ENCODE data around the gene TEAD3. TPM values are rescaled to one million over a fixed set of nuclear protein-coding genes. Genes with fewer than 3 reads are reported as not detected.
"Not testable (repeated sequence)": the region's sequence is repeated elsewhere in the genome, so short reads cannot be mapped to it uniquely, and the experiment has no call there.

Gene TEAD3
- total RNA-seq, 2 experiments from 2014 or later = 0.07 to 0.12 TPM

DNA sequence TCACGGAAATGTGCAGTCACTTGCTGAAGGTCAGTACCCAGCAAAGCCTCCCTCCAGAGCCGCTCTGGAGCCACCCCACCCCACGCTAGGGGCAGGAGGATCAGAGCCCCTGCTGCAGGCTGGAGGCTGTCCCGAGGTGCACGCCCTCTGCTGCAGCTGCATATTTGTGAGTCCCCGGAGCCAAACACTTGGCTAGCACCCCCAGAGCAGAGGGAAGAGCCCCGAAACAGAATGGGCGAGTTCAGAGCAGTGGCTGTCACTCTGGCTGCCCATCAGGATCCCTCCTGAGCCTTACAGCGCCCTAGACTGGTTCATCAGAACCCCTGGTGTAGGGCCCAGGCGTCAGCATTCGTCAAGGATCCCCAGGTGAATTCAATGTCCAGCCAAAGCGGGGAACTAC lies 25.3 kb upstream of the TEAD3 start:
- H3K4me3 Mint-ChIP-seq = no peak overlapping the region
- CTCF ChIA-PET = interaction anchor here (0.5 to 3.0 kb wide), 20 partner anchors 11 to 840 kb away, joined by 3 to 16 read pairs (median 3); partner anchors contain the start of gene ARMC12
- peaks cover 2% of the 10 kb centered on the region for H3K27me3 Mint-ChIP-seq
- no peaks in the 10 kb centered on the region for H3K9me3 Mint-ChIP-seq
- peak overlapping the region; percentile 86 for H3K27ac Mint-ChIP-seq
- POLR2A ChIA-PET = no interaction called here
- peaks cover 29% of the 10 kb centered on the region for H3K4me1 Mint-ChIP-seq
- no peaks in the 10 kb centered on the region for H3K36me3 Mint-ChIP-seq (ENCODE audit: low read depth)
- DNase-seq = no peak

DNA sequence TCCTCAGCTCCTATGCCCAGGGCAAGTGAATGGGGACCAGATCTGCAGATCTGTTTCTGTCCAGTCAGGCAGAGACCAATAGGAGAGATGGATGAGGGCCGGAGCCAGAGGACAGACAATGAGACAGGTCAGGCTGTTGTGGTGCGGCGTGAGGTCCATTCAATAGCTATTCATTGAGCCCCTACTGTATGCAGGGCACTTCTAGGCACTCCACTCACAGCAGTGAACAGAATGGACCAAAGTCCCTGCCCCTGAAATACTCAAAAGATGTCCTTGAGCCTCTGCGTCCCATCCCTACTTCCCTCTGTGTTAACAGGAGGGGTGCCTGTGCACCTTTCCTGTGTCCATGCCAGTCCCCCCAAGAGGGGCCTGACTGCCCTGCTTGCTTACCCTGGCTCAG lies 24.4 kb upstream of the TEAD3 start:
- POLR2A ChIA-PET = no interaction called here

DNA sequence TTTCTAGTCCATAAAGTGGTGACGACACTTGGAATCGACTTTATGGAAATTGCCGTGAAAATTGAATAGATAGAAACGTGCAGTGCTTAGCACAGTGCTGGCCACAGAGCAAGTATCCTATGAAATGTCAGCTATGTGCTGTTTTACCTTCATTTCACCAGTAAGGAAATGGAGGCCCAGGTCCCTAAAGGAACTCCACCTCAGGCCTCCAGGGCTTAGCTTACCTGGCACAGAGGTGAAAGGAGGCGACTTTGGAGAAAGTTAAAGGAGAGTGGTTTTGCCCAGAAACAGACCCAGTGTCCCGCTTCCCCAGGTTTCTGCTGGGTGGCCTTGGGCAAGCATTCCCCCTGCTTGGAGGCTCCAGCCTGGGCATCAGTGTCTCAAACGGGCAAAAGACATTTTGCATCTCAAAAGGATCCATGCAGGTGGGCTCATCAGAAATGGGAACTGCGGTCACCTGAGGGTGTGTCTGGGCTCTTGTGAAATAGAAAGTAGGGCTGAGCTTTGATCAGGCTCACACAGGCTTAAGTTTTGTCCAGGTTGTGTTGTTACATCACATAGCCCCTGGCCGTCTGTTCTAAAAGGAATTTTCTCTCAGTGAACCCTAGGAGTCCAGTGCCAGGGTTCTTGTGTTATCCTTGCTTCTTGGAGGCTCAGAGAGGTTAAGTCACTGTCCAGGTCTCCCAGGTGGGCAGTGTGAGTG lies 22.6 kb upstream of the TEAD3 start:
- no peaks in the 10 kb centered on the region for H3K36me3 Mint-ChIP-seq (ENCODE audit: low read depth)
- no peaks in the 10 kb centered on the region for H3K9me3 Mint-ChIP-seq
- peaks cover 29% of the 10 kb centered on the region for H3K4me1 Mint-ChIP-seq
- no peak overlapping the region for H3K27ac Mint-ChIP-seq
- no peaks in the 10 kb centered on the region for H3K27me3 Mint-ChIP-seq
- CTCF ChIA-PET = interaction anchor here (1.2 to 1.6 kb wide), 2 partner anchors 33 kb away, joined by 3 to 8 read pairs; no protein-coding TSS in a partner anchor
- POLR2A ChIA-PET = no interaction called here
- no peak for DNase-seq
- no peak overlapping the region for H3K4me3 Mint-ChIP-seq

More for the DNA sequence above, 24.4 kb upstream of the TEAD3 start:
- no peak for DNase-seq
- no peaks in the 10 kb centered on the region for H3K36me3 Mint-ChIP-seq (ENCODE audit: low read depth)
- CTCF ChIA-PET = interaction anchor here (0.6 to 2.5 kb wide), 7 partner anchors 12 to 262 kb away, joined by 3 to 11 read pairs (median 3); partner anchors contain the start of gene ARMC12
- H3K27me3 Mint-ChIP-seq = no peaks in the 10 kb centered on the region
- H3K4me1 Mint-ChIP-seq = peaks cover 32% of the 10 kb centered on the region
- no peak overlapping the region for H3K4me3 Mint-ChIP-seq
- H3K9me3 Mint-ChIP-seq = no peaks in the 10 kb centered on the region
- H3K27ac Mint-ChIP-seq = peak overlapping the region; percentile 86

DNA sequence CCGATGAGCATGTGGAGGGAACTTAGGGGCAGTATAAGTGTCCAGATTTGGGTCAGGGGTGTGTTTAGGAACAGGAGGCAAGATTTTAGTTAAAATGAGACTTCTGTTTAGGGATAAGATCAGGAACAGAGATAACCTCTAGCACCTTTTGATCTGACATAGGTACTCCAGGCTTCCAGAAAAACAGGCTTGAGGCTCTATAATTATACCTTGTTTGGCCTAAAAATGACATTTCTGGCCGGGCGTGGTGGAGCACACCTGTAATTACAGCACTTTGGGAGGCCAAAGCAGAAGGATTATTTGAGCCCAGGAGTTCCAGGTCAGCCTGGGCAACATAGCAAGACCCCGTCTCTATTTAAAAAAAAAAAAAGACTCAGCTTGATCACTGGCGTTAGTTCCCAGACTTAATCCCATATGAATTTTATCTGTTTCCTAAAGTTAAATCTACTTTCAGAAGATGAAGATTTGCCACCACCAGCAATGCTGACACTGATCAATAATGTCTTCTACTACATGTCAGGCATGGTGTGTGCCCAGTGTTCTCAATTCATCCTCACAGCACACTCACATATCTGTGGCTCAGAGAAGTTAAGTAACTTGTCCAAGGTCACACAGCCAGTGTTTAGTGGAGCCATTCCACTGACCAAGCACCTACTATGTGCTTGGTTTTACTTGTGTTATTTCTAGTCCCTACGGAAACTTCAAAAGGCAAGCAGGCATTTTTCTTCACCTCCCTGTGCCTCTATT lies 21.9 kb upstream of the TEAD3 start:
- ChIA-PET POLR2A (no interaction called here), CTCF (interaction anchor here (0.7 to 1.2 kb wide), 2 partner anchors 13 to 34 kb away, joined by 3 read pairs; no protein-coding TSS in a partner anchor)

DNA sequence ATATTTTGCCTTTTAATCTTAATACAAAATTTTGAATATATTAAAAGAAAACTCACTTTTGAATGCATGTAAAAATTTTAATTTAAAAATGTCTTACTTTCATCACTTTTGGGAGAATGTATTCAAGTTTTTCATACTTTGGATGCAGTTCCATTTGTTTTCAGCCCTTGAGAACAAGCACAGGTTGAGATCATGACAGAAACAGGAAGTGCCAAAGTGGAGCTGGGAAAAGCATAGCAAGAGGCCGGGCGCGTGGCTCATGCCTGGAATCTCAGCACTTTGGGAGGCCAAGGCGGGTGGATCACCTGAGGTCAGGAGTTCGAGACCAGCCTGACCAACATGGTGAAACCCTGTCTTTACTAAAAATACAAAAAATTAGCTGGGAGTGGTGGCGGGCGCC lies 21.1 kb upstream of the TEAD3 start:
- H3K4me3 Mint-ChIP-seq; H3K27ac Mint-ChIP-seq; H3K27me3 Mint-ChIP-seq; POLR2A ChIA-PET; H3K9me3 Mint-ChIP-seq; DNase-seq; H3K36me3 Mint-ChIP-seq (ENCODE audit: low read depth): not testable (repeated sequence)
- peaks cover 16% of the 10 kb centered on the region for H3K4me1 Mint-ChIP-seq
- CTCF ChIA-PET = interaction anchor here (0.7 to 1.6 kb wide), 2 partner anchors 12 to 34 kb away, joined by 3 to 4 read pairs; no protein-coding TSS in a partner anchor

More for the DNA sequence above, 21.9 kb upstream of the TEAD3 start:
- Mint-ChIP-seq H3K27me3 (peaks cover 5% of the 10 kb centered on the region), H3K4me1 (peaks cover 24% of the 10 kb centered on the region), H3K9me3 (no peaks in the 10 kb centered on the region), H3K36me3 (ENCODE audit: low read depth) (no peaks in the 10 kb centered on the region), H3K27ac (no peak overlapping the region), H3K4me3 (no peak overlapping the region)
- no peak for DNase-seq

- Mint-ChIP-seq H3K9me3 (no peaks in the 10 kb centered on the region), H3K4me3 (no peak overlapping the region), H3K36me3 (ENCODE audit: low read depth) (no peaks in the 10 kb centered on the region), H3K4me1 (peaks cover 3% of the 10 kb centered on the region), H3K27me3 (peaks cover 10% of the 10 kb centered on the region), H3K27ac (no peak overlapping the region)
- ChIA-PET CTCF (interaction anchor here (0.6 to 1.6 kb wide), 3 partner anchors 20 to 35 kb away, joined by 3 to 4 read pairs (median 3); no protein-coding TSS in a partner anchor), POLR2A (no interaction called here)
- no peak for DNase-seq
Observed at GRCh38 chr6:35516712-35517111, 19.8 kb upstream of the TEAD3 start.

DNA sequence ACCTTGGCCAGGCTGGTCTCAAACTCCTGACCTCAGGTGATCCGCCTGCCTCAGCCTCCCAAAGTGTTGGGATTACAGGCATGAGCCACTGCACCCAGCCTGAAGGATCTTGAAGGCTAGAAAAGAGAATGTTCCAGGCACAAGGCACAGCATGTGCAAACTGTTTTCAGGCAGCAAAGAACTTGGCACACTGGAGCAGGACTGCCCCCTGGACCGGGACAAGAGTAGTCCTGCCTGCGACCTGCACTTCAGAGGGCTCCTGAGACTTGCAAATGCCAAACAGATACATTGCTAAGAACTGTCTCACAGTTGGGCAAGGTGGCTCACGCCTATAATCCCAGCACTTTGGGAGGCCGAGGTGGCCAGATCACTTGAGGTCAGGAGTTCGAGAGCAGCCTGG lies 19.1 kb upstream of the TEAD3 start:
- H3K36me3 Mint-ChIP-seq (ENCODE audit: low read depth); DNase-seq; H3K4me3 Mint-ChIP-seq; H3K27ac Mint-ChIP-seq; H3K9me3 Mint-ChIP-seq; H3K4me1 Mint-ChIP-seq; POLR2A ChIA-PET: not testable (repeated sequence)
- CTCF ChIA-PET = interaction anchor here (0.6 kb wide), 1 partner anchor 237 kb away, joined by 3 read pairs; no protein-coding TSS in a partner anchor
- peaks cover 16% of the 10 kb centered on the region for H3K27me3 Mint-ChIP-seq

- H3K27me3 Mint-ChIP-seq = peaks cover 23% of the 10 kb centered on the region
- CTCF ChIA-PET = interaction anchor here (0.6 to 1.2 kb wide), 2 partner anchors 9 to 27 kb away, joined by 3 to 5 read pairs; no protein-coding TSS in a partner anchor
- no peaks in the 10 kb centered on the region for H3K9me3 Mint-ChIP-seq
- no peaks in the 10 kb centered on the region for H3K36me3 Mint-ChIP-seq (ENCODE audit: low read depth)
- POLR2A ChIA-PET = no interaction called here
- H3K4me3 Mint-ChIP-seq = no peak overlapping the region
- no peak overlapping the region for H3K27ac Mint-ChIP-seq
- no peak for DNase-seq
- H3K4me1 Mint-ChIP-seq = peaks cover 3% of the 10 kb centered on the region
Observed at GRCh38 chr6:35514587-35514986, 17.7 kb upstream of the TEAD3 start.

DNA sequence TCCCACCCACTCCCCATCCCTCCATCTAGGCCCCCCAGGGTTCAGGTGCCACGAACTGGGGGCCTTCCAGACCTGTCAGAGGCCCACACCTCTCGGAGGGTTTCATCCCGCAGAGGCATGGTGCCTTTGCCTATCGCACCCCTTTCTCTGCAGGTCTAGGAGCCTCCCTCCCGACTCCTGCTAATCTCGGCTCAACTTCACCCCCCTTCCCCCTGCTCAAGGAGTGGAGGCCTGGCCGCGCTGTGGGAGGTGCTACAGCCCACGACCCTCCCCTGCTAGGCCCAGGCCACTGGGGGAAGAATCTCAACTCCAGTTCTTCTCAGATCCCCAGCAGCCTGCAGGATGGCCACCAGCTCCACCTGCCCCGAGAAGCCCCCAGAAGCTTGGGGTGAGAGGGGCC lies 15.9 kb upstream of the TEAD3 start, which contains the start of gene TULP1:
Gene TULP1 (minus strand): TSS at position 157 of the 400 bp plus-strand sequence. CDS start 38 bp downstream, at position 119.
- CTCF ChIA-PET = interaction anchor here (0.9 kb wide), 1 partner anchor 15 kb away, joined by 4 read pairs; no protein-coding TSS in a partner anchor

GRCh38 chr6:35512006-35512405 lies 15.1 kb upstream of the TEAD3 start:
- ChIA-PET CTCF (interaction anchor here (1.2 to 2.1 kb wide), 2 partner anchors 11 to 309 kb away, joined by 3 to 6 read pairs; no protein-coding TSS in a partner anchor), POLR2A (no interaction called here)
- Mint-ChIP-seq H3K36me3 (ENCODE audit: low read depth) (no peaks in the 10 kb centered on the region), H3K4me3 (no peak overlapping the region), H3K27me3 (peaks cover 36% of the 10 kb centered on the region), H3K4me1 (peaks cover 3% of the 10 kb centered on the region), H3K27ac (no peak overlapping the region), H3K9me3 (no peaks in the 10 kb centered on the region)
- no peak for DNase-seq

More for the DNA sequence above, 15.9 kb upstream of the TEAD3 start, which contains the start of gene TULP1:
- H3K4me3 Mint-ChIP-seq = no peak within 1 kb of the TSS
- DNase-seq = no peak
- H3K9me3 Mint-ChIP-seq = no peaks in the 10 kb centered on the region
- no peaks in the 10 kb centered on the region for H3K36me3 Mint-ChIP-seq (ENCODE audit: low read depth)
- H3K27me3 Mint-ChIP-seq = peaks cover 36% of the 10 kb centered on the region
- peaks cover 3% of the 10 kb centered on the region for H3K4me1 Mint-ChIP-seq
- no peak within 1 kb of the TSS for H3K27ac Mint-ChIP-seq
- POLR2A ChIA-PET = no interaction called here

GRCh38 chr6:35511562-35511941 lies 14.7 kb upstream of the TEAD3 start:
- Mint-ChIP-seq H3K36me3 (ENCODE audit: low read depth) (no peaks in the 10 kb centered on the region), H3K4me3 (no peak overlapping the region), H3K27me3 (peaks cover 36% of the 10 kb centered on the region), H3K9me3 (no peaks in the 10 kb centered on the region), H3K27ac (no peak overlapping the region), H3K4me1 (peaks cover under 1% of the 10 kb centered on the region)
- CTCF ChIA-PET = interaction anchor here (1.2 to 2.1 kb wide), 2 partner anchors 11 to 309 kb away, joined by 3 to 6 read pairs; no protein-coding TSS in a partner anchor
- no peak for DNase-seq
- POLR2A ChIA-PET = no interaction called here

DNA sequence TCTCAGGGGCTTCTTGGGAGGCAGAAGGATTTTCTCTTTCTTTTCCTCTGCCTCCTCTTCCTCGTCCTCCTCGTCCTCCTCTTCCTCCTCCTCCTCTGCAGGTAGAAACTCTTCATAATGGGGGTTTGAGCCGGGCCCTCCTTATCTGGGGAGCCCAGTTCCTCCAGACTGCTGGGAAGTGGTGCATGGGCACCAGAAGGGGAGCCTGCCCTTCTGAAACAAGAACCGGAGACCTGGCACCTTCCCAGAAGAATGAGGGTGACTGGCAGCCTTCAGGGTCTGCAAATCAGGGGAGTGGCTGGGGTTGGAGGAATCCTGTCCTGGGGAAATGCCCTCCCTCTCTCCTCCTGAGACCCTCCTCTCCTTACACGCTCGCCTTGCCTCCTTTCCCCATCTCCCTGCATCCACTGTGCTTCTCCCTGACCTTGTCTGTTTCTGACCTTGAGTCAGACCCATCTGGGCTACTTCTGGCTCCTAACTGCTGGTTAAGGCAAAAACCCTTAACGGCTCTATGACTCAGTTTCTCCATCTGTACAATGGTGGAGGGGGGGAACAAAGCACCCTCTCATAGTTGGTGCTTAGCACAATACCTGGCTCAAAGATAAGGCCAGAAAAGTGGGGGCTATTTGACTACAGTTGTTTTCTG lies 14.2 kb upstream of the TEAD3 start:
- no peaks in the 10 kb centered on the region for H3K9me3 Mint-ChIP-seq
- ChIA-PET CTCF (interaction anchor here (1.2 to 2.1 kb wide), 2 partner anchors 12 to 310 kb away, joined by 3 to 6 read pairs; no protein-coding TSS in a partner anchor), POLR2A (no interaction called here)
- H3K27ac Mint-ChIP-seq = no peak overlapping the region
- H3K27me3 Mint-ChIP-seq = peaks cover 36% of the 10 kb centered on the region
- H3K4me1 Mint-ChIP-seq = no peaks in the 10 kb centered on the region
- no peak for DNase-seq
- H3K36me3 Mint-ChIP-seq (ENCODE audit: low read depth) = no peaks in the 10 kb centered on the region
- no peak overlapping the region for H3K4me3 Mint-ChIP-seq
